GM19238 (cell line): Measurements from ENCODE around the gene SECISBP2L.
"Not testable (repeated sequence)": the region's sequence is repeated elsewhere in the genome, so short reads cannot be mapped to it uniquely, and the experiment has no call there.

Experiments used
- DNase-seq: peaks from one replicate; pipeline ENCODE4 v3.0.0; 2011; ENCODE audit warnings: low spot score; ENCODE audit not compliant: insufficient read length

The SECISBP2L gene

GRCh38 chr15:49015896-49016295 lies 30.4 kb downstream of the SECISBP2L start:
- no peak for DNase-seq

GRCh38 chr15:48999314-48999713 lies 46.9 kb downstream of the SECISBP2L start:
- no peak for DNase-seq

GRCh38 chr15:48996276-48996675 lies 50.0 kb downstream of the SECISBP2L start:
- DNase-seq, result no peak

GRCh38 chr15:48993380-48993779 lies 52.9 kb downstream of the SECISBP2L start:
- DNase-seq, result no peak

- DNase-seq, result no peak
Observed at GRCh38 chr15:48992545-48992944, 53.7 kb downstream of the SECISBP2L start.

GRCh38 chr15:48992096-48992495 lies 54.1 kb downstream of the SECISBP2L start:
- no peak for DNase-seq

GRCh38 chr15:48989170-48989569 lies 57.1 kb downstream of the SECISBP2L start:
- no peak for DNase-seq

GRCh38 chr15:48987142-48987541 lies 59.1 kb downstream of the SECISBP2L start:
- DNase-seq, result no peak

- no peak for DNase-seq
Observed at GRCh38 chr15:48986240-48986639, 60.0 kb downstream of the SECISBP2L start.

GRCh38 chr15:48985516-48985915 lies 60.7 kb downstream of the SECISBP2L start:
- no peak for DNase-seq

GRCh38 chr15:48984811-48985352 lies 61.4 kb downstream of the SECISBP2L start:
- no peak for DNase-seq

GRCh38 chr15:48984021-48984710 lies 62.1 kb downstream of the SECISBP2L start:
- DNase-seq, result no peak

- DNase-seq, result no peak
Observed at GRCh38 chr15:48983300-48983699, 62.9 kb downstream of the SECISBP2L start.

- DNase-seq, result no peak
Observed at GRCh38 chr15:48981941-48982340, 64.3 kb downstream of the SECISBP2L start.

GRCh38 chr15:48978638-48979037 lies 67.6 kb downstream of the SECISBP2L start:
- no peak for DNase-seq

- DNase-seq, result no peak
Observed at GRCh38 chr15:48976444-48977088, 69.7 kb downstream of the SECISBP2L start.

GRCh38 chr15:48975472-48976419 lies 70.5 kb downstream of the SECISBP2L start:
- peak; percentile 75 for DNase-seq

GRCh38 chr15:48974882-48975281 lies 71.4 kb downstream of the SECISBP2L start:
- DNase-seq, result no peak

- no peak for DNase-seq
Observed at GRCh38 chr15:48972750-48973503, 73.3 kb downstream of the SECISBP2L start.

- not testable (repeated sequence) for DNase-seq
Observed at GRCh38 chr15:48970926-48971325, 75.3 kb downstream of the SECISBP2L start.

- no peak for DNase-seq
Observed at GRCh38 chr15:48968066-48968465, 78.2 kb downstream of the SECISBP2L start.
